ENCODE measurements around the gene CDH23.

The CDH23 gene

DNA sequence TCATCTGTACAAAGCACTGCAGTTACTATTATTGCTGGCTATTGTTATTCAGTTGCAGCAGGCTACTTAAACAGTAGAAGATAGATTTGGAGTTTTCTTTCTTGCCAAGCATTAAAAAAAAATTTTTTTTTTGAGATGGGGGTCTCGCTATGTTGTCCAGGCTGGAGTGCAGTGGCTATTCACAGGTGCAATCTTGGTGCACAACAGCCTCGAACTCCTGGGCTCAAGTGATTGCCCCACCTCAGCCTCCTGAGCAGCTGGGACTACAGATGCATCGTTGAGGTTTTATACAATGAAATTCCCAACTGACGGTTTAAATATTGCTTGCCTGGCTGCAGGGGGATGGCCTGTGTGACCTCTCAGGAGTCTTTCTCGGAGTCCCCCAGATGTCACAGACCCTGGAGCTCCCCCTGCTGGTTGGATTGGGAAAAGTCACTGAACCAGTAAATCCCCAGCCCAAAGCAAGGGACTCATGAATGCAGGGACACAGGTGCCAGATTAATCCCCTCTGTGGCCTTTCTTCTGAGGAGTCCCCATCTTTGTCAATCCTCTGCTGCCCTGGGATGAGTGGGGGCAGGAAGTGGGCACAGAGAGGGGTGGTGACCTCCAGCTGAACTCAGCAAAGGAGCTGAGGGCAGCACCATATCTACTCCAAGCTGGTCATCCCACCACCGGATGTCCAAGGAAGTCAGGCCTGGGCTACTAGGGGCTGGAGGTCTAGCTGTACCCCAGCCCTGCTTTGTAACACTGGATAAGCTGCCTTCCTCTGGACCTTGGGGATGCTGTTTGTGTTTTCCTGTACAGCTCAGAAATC, 173.3 kb downstream of the CDH23 start:
- DNase-seq: no peak

GRCh38 chr10:71571460-71572175, 174.9 kb downstream of the CDH23 start:
- no peak for DNase-seq

- DNase-seq: no peak
Observed at GRCh38 chr10:71572962-71573361, 176.2 kb downstream of the CDH23 start.

DNA sequence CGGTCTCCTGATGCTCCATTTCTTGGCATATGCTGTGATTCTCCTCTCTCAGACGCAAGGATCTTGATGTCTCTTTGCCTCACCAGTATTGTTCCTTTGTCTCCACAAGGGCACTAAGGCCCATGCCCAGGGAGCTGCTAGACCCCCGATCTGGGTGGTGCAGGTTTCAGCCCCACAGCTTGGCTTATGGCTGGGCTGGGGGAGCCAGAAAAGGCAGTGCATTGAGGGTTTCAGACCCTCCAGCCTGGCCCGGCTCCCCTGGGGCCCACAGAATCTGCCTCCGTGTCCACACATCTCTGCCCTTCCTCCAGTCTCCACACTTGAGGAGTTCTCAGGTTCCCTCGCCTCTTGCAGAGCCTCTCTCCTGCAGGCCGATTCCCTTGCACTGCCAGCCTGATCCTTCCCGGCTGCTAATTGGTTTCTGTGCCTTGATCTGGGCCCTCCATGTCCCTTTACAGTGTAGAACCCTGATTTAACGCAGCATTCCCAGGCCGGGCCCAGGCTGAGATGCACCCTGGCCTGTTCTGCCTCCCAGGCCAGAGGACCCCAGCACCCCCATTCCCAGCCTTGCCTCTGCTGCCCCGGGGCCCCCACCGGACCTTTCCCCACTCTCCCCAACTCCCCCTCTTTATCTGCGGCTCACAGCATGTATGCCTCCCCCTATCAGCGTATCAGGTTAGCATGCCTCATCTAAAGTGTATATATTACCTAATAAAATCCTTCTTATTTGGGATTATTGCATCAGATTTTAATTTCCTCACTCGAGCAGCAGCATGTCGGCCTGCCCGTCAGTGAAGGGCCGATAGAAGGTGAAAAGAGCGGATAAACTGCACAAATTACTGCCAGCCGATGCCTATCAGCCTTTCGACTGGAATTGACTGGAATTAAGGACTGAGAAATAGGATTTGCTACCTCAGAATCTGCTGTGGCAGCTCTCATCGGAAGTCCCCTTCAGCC, 177.1 kb downstream of the CDH23 start:
- DNase-seq: no peak

DNA sequence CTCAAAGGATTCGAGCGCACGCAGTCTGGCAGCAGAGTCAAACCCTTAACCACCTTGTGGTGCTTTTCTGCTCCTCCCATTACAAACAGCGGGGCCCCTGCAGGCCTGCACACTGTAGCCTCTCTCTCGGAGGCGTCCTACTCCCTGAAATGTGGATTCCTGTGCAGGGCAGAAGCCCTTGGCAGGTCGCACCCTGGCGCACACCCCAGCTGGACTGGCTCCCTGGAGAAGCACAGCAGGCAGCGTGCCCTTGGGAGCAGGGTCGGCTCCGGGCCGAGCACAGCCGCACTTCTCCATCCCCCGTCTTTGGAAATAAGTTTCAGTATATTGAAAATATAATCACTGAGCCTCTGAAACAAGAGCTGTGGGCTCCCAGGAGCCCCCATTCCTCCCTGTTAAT, 178.7 kb downstream of the CDH23 start:
- DNase-seq: no peak

DNA sequence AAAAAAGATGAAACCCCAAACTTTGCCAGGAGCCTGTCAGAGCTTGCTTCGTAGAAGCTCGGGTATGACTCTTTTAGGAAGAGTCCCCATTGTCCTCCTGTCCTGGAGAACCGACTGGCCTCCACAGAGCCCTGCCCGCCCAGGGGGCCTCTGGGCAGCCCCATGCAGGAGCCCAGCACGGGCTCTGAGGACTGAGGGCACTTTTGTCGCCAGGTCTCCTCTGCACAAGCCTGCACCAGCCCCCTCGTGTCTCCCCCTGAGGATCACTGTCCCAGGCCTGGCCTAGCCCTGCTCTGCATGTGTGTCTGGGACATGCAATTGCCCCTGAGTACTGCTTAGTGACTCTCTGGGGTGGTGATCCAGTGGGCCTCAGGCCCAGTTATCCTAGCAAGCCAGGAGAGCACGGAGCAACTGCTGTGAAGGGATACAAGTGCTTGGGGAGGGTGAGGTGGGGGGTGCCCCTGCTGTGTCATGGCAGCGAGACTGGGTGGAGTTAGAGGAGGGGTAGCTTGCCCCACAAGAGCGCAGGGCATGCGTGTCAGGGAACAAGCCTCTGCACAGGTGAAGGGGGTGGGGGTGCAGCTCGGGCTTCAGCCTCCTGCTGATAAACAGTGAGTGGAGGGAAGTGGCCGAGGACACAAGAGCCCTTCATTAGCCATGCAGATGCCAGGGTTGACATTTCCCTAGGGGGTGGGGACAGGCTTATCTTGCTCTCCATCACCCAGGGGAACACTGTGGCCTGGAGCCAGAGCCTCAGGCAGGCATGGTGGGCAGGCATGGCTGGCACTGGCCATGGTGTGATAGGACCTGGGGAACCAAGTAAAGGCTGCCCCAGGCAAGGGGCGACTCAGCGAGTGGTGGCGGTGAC, 179.4 kb downstream of the CDH23 start:
- no peak for DNase-seq

GRCh38 chr10:71576842-71577241, 180.1 kb downstream of the CDH23 start:
- no peak for DNase-seq

- DNase-seq: no peak
Observed at GRCh38 chr10:71577345-71577744, 180.6 kb downstream of the CDH23 start.

- no peak for DNase-seq
Observed at GRCh38 chr10:71578069-71578468, 181.3 kb downstream of the CDH23 start.

DNA sequence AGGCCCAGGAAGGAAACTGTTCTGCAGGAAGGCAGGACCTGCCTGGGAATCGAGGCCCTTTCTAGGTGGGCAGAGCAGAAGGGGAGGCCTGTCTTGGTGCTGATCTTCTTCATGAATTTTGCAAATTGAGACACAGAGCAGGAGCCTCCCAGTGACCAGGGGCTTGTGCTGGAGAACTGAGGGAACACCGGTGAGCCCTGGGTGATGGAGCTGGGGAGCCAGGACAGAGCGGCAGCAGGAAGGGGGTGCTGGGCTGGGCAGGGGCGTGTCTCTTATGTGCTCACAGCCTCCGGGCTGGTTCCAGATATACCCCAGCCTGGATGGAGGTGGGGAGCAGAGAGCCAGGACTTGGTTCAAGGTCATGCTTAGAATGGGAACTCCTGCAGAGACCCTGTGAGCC, 182.9 kb downstream of the CDH23 start:
- DNase-seq: no peak

DNA sequence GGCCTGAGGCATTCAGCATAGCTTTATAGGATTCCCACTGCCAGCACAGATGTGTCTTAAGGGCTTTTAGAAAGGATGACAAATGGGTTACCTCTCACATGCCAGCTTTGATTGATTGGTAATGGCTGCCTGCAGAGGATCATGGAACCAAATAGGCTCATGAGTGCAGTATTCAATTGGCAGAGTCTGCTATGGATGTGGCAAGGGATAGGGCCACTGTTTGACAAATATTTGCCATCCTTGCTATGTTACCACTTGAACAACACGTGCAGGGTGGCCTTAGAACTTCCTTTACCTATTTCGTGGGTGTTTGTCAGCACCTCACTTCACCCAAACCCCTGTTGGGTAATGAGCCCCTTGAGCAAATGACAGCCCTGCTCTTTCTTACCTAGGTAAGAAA, 183.7 kb downstream of the CDH23 start:
- DNase-seq: no peak

DNA sequence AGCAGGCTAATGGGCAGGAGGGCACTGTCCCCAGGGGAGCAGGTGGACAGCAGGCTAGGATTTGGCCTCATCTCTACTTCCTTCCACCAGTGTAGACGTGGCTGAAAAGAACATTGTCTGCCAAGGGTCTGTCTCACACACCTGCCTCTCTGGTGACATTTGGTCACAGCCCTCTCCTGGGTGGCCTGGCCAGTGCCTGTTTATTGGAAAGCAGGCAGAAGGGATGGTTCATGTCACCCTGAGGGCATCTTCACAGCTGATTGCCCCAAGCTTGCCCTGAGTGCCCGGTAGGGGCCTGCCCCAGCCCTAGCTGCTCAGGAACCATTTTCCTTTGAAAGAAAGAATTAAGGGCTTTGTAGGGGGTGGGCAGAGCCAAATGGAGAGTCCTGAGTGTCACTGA, 184.2 kb downstream of the CDH23 start:
- no peak for DNase-seq

DNA sequence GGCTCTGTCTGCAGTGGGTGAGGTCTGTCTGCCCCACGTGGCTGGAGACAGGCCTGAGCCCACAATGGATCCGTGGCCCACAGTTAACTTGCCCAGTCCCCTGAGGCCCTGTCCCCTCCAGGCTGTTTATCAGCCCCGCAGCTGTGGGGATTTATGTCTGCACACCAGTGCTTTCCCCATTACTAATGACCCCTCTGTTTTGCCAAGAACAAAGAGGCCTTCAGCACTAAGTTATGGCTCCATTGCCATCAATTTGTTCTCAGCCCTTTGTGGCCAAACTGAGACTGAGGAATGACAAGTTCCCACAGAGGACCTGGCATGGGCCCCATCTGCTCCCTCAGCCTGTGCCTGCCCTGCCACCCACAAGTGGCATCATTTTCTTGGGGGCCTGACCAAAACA, 184.7 kb downstream of the CDH23 start:
- no peak for DNase-seq

DNA sequence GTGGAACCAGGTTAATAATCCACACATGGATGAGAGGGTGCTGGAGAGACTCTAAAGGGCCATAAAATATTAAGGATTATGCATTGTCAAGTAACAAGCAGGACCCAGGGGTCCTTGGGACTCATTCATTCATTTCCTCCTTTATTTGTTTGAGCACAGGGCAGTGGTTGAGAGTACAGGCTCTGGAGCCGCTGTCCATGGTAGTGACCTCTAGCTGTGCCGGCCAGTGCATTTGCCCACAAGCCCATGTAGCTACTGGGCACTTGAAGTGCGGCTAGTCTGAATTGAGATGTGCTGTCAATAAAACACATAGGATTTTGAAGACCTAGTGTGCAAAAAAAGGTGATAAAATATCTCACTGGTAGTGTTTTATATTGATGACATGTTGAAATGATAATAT, 185.3 kb downstream of the CDH23 start:
- no peak for DNase-seq

GRCh38 chr10:71582506-71583475, 186.1 kb downstream of the CDH23 start:
- DNase-seq: no peak

DNA sequence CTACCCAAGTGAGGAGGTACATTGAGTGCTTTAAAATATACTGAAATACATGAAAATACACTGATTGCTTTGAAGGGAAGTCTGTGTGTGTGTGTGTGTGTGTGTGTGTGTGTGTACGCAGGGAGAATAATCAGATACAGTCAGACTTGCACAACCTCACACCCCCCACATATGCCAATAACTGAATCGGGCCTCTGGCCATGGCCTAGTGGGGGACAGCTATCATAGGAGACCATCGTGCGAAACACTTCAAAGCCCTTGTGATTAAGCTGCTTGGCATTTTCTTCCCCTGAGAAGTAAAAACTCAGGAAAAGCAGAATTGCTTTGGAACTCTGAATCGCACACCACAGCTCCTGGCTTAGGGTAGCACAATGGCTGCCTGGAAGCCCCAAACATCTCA, 187.7 kb downstream of the CDH23 start:
- DNase-seq: no peak

GRCh38 chr10:71584902-71585563, 188.3 kb downstream of the CDH23 start:
- DNase-seq: no peak

DNA sequence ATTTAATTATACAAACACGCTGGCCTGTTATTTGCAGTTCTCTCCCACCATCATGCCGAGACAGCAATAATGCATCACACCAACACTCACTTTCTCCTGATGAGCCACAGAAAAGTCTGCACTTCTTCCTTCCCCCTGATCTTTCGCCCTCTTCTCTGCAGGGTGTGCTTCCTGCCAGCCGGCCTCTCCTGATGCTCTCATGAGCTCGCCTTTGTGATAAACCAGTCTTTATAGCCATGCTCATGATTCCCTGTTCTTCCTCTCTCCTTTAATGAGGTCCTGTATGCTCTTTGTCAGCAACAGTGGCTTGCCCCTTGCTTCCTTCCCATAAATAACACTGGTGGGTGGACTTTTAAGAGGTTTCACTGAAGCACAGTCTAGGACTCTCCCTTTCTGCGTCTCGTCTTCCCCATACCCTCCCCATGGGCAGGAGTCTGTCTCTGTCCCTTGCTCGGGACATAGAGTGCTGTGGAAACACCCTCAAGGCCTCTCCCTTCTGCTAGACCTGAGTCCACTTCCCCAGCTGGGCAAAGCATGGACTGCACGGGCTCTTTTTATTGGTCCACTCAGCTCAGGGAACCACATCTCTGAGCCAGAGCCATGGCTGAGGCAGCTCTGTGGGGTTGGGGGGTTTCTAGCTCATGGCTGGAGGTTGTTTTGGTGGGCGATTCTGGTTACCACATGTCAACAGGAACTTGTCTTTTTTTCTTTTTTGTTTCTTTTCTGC, 189.0 kb downstream of the CDH23 start:
- DNase-seq: no peak

GRCh38 chr10:71587941-71588573, 191.3 kb downstream of the CDH23 start:
- no peak for DNase-seq

Data from SHP77 (cell line).